ENCODE data around the gene ARHGAP44.

- no peak for TF ChIP-seq POLR2AphosphoS5 (IDR thresholded peaks at IDR 0.05)
- no peak for TF ChIP-seq CTCF (IDR thresholded peaks at IDR 0.05 in 8 of 11, conservative IDR thresholded peaks at IDR 0.05 in 3 of 11)
Observed at GRCh38 chr17:12918142-12918541, 128.8 kb downstream of the ARHGAP44 start.

Data from spleen (tissue), 7 donors.